NCI-H146 treated with DMSO at 0.1 percent for 48 hours (cell line): ENCODE results near the gene NPB.

Experiments used
- DNase-seq: peaks from one replicate; lab custom pipeline; 2025; ENCODE audit not compliant: unreplicated experiment; lab: John Stamatoyannopoulos, UW

Gene NPB

GRCh38 chr17:81925860-81926450, 23.9 kb downstream of the NPB start:
- DNase-seq = no peak

DNA sequence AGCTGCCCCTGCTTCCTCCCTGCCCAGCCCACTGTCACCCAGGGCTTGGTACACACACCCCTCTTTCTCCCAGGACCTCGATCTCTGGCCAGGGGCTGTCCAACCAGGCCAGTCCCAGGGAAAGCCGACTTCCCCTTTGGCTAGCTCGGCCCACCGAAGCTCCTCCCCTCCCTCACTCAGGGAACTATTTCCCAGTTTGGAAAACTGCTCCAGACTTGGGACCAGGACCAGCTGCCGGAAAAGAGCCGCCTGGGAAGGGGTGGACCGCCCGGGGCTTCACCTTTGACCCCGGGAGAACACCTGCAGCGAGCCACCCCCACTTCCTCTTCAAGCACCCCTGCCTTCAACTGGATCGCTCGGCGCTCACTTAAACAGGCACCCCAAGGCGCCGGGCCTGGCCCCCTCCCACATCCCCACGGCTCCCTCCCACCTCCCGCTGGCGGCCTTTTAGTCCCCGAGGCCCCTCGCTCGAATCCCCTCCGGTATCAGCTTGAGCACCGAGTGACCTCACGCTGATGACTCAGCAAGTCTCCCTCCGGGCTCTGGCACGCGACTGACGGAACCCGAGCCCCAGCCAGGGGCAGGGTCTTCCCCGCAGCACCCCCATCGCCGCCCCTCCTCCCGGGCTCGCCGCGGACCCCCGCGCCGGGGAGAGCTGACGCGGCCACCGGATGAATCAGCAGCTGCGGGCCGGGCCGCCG, 24.6 kb downstream of the NPB start:
- DNase-seq = peak; percentile 21

GRCh38 chr17:81927152-81927652, 25.2 kb downstream of the NPB start:
- no peak for DNase-seq

DNA sequence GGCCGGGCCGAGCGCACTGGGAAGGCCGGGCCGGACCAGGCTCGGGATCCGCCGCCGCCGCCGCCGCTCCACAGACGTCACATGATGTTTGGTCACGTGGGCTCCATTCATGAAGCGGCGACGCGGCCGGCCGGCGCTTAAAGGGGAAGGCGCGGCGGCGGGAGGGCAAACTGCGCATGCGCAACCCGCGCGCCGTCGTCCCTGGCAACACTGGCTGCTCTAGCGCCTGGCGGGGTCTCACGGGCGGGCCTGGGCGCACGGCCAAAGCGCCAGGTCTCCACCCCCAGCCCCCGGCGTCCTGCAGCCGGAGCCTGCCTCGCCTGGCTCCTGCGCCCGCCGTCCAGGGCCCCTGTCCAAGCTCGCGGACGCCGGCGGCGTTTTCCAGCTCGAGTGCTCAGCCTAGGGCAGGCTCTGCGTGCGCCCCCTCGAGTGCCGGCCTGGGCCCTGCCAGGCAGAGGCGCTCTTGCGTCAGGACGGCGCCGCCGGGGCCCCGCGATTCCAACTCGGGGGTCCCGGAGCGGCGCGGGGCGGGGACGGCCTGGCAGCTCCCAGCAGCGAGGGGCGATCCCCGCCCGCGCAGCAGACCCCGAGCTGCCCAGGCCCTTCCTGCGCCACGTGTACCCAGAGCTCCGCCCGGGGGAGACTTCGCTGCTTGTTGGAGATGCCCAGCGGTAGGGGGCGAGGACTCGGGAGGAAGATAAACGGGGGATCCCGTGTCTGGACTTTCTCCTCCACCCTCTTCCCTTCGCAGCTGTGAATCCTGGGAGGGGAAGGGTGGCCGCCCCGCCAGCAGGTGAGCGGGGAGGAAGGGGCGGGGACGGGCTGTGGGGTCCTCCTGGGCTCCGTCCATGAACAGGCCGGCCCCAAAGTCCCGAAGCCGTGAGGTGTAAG, 25.9 kb downstream of the NPB start, which contains the start of gene MAFG:
TSS of gene MAFG (minus strand) at position 83 of the 891 bp plus-strand sequence. CDS start 4,550 bp downstream, outside the sequence.
- peak; percentile 88 for DNase-seq

DNA sequence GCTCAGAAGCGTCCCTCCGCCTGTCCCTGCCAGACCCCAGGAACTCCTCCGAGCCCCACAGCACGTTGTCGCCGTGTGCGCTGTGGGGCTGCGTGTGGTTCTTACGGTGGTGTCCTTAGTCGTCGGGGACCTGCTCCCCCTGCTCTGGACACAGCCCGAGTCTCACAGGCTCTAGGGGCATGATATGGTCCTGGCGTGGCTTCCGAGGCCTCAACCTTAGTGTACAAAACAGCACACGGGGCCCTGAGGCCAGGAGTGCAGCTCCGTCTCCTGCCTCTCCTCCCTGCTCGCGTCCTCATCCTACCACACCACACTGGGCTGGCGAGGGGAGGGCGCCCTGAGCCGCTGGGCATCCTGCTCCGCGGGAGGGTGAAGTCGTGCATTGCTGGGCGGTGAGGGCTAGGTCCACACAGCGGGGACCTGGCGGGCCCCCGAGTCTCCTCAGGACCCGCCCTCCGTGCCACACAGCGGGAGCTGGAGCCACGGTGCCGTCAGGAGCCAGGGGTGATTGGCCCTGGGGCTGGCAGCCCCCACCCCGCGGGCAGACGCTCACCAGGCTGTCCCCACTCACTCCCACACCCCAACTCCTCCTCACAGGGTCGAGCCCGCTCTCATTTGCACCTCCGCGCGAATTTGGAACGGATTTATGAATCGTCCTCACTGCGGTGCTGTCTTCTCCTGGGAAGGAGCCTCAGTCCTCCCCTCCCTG, 26.7 kb downstream of the NPB start:
- no peak for DNase-seq

DNA sequence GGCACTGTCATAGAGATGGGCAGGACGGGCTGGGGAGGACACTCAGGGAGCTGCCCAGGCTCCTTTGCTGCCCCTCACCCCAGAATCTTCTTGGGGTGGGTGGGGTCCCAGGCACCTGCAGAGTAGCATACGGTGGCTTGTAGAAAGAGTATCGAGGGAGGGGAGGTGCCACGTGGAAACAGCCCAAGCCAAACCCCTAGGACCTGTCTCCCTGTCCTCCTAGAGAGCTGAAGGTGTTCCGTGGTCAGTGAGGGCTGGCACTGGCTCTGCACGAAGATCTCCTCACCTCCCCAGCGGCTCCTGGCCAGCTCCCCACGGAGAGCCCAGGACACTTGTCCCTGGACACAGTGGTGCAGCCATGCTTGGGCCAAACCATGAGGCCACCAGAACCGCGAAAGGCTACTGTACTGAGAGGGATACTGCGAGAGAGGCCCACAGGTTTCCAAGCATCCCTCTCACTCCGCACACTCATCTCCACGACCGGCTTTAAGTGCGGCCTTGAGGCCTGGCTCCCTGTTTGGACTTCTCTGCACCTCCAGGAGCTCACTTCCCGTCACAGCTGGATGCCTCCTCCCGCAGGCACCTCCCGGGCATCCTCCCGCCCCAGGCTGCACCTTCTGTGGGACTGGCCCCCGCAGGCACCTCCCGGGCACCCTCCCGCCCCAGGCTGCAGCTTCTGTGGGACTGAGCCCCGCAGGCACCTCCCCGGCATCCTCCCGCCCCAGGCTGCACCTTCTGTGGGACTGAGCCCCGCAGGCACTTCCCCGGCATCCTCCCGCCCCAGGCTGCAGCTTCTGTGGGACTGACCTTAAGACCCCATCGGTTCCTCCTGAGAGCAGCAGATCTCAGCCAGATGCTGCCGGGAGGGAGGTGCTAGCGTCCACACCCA, 27.5 kb downstream of the NPB start:
- no peak for DNase-seq

DNA sequence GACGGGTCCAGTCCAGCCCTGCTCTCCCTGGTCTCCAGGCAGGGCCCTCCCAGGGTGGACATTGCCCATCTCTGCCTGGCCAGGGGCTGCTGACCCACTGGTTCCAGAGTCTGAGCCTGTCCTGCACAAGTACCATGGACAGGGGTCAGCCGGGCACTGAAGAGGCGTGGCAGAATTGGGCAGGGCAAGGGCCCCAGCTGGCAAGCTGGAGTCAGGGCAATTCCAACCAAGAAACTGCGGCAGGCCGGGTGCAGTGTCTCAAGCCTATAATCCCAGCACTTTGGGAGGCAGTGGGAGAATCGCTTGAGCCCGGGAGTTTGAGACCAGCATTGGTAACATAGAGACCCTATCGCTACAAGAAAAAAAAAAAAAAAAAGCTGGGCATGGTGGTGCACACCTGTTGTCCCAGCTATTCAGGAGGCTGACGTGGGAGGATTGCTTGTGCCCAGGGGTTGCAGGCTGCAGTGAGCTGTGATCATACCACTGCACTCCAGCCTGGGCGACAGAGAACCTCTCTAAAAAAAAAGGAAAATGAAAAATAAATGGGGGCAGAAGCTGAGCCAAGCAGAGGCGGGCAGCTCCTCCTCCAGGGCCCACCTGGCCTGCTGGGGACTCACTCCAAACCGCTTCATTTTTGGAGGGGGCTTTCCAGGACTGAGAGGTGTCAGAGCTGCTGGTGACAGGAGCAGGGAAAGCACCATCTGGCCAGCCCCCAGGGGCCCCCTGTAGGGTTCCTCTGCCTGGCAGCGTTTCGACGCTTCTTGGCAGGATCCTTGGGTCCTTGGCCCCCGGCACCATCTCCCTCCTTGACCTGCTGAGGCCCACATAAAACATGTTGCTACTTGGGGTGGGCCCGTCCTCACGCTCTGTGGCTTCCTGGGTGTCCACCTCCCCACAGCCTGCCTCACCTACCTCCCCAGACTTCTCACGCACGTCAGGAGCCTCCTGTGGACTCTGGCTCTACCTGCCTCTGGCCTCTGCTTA, 28.4 kb downstream of the NPB start:
- DNase-seq = no peak

- no peak for DNase-seq
These were observed 29.1 kb downstream of the NPB start for GRCh38 chr17:81931189-81931556.

DNA sequence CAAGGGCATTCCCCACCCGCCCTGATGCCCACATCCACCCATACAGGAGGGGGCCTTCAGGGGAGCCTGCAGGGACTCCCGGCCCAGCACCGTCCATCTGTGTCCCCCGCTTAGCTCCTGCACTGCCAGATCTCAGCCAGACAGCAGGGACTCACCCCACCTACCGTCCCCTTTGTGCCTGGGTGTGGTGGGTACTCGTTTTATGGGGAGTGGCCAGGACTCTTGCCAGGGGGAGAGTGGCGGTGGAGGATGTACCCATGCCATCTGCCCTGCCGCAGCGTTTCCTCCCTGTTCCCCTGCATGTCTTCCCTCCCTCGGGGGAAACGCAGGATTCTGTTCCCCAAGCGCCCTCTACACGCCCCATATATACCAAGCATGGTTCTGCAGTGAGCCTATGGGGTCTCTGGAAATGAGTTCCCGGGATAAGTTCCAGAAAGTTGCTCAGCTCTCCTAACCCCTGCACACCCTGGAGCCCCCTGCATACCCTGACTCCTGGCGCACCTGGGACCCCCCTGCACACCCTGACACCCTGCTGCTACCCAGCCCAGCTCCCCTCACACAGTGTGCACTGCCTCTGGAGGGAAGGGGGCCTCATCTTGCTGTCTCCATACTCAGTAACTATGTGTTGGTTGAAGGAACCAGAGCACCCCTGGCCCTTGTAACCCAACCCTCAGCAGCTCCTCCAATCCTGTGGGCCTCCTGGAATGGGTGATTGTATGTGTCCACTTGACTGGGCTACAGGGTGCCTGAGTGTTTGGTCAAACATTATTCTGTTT, 29.7 kb downstream of the NPB start:
- DNase-seq = no peak

DNA sequence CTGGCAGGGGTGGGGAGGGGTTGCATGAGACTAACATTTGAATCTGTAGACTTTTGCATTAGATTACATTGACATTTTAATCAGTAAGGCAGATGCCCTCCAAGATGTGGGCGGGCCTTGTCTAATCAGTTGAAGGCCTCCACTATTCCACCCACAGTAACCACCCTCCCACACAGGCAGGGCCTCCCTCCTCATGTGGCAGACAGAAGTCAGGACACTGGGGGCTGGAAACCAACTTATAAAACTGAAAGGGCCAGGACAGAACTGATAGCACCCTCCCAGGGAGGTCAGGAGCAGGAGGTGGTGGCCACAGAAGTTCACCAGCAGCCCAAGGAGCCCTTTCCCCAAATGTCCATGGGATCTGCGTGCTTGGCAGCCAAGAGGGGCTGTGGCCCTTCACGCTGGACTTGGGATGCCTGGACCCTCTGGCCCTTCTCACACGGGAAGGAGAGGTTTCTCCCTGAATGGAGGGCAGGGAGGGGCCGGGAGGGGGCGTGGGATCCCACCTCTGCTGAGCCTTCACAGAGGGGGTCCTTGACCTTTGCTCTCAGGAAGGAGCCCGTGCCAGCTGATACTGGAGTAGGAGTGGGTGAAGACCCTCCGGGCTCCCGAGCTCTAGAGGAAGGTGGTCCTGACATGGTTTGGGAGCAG, 30.4 kb downstream of the NPB start:
- DNase-seq = no peak

GRCh38 chr17:81933178-81933699, 31.2 kb downstream of the NPB start:
- DNase-seq = no peak

GRCh38 chr17:81934098-81934757, 32.2 kb downstream of the NPB start:
- DNase-seq = no peak

GRCh38 chr17:81934850-81935708, 33.0 kb downstream of the NPB start:
- no peak for DNase-seq

GRCh38 chr17:81935709-81936084, 33.7 kb downstream of the NPB start:
- no peak for DNase-seq

- no peak for DNase-seq
These were observed 37.2 kb downstream of the NPB start for GRCh38 chr17:81939218-81939617.

- DNase-seq = no peak
These were observed 37.9 kb downstream of the NPB start for GRCh38 chr17:81939881-81940385.
